Fibroblast of villous mesenchyme (primary cell): ENCODE results near the gene PLXND1. TPM values are rescaled to one million over a fixed set of nuclear protein-coding genes. Genes with fewer than 3 reads are reported as not detected.
A peak's percentile ranks its signal among the peaks of the same experiment; 100 is the strongest.

Experiments used
- DNase-seq: peaks from one replicate; pipeline ENCODE4 v3.0.0-alpha.2; 2010; ENCODE audit warnings: low read depth
- H3K4me3 ChIP-seq: 2 replicates; pipeline ENCODE4 v1.5.1; 2011; ENCODE audit warnings: low read depth, mild to moderate bottlenecking, low read length
- total RNA-seq: library from RNA; depleted of rRNA; stranded (reverse); fragments of >200 nt; gene quantifications from 2 replicates; pipeline ENCODE4 v1.2.3, GENCODE V29; 2012
- TF ChIP-seq, protein P1 (sequence below): IDR thresholded peaks from 2 replicates; pipeline ENCODE4 v1.5.1; 2012; ENCODE audit warnings: low read depth, mild to moderate bottlenecking, low read length; ENCODE audit not compliant: insufficient read depth

PLXND1 gene
- total RNA-seq, 1 donor: 97.2 TPM

DNA sequence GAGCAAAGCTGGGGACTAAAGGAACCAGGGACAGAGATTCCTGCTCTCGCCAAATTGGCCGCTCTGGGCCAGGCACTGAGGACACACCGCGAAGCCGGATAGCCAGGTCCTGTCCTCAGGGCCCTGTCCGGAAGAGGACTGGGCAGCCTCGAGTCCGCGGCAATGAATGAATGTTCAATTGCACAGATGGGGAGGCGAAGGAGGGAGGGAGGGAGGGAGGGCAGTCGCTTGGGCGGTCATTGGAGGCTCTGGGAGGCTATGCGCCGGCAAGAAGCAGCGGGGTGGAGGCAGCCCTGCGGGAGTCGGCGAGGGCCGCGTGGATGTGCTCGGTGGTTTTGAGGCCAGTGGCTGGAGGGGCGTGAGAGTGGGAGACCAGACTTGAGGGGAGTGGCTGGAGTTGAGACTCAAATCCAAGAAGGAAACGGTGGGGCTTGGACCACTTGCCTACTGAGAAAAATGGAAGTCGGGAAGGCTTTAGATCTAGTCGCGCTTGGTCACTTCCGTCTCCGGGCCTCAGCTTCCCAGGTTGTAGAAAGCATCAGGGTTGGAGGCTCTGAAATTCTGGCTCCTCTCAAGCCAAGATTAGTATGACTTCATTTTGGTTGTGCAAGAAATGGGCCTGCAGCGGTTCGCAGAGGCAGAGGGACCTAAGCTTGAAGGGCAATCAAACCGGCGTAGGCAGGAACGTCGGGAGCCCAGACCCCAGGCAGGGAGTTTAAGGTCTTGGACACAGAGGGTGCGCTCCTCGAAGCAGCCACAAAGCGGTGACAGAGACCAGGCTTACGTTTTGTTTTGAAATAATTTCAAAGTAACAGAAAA, 21.1 kb upstream of the PLXND1 start:
- peak; percentile 88 for DNase-seq
- TF ChIP-seq, protein P1, sequence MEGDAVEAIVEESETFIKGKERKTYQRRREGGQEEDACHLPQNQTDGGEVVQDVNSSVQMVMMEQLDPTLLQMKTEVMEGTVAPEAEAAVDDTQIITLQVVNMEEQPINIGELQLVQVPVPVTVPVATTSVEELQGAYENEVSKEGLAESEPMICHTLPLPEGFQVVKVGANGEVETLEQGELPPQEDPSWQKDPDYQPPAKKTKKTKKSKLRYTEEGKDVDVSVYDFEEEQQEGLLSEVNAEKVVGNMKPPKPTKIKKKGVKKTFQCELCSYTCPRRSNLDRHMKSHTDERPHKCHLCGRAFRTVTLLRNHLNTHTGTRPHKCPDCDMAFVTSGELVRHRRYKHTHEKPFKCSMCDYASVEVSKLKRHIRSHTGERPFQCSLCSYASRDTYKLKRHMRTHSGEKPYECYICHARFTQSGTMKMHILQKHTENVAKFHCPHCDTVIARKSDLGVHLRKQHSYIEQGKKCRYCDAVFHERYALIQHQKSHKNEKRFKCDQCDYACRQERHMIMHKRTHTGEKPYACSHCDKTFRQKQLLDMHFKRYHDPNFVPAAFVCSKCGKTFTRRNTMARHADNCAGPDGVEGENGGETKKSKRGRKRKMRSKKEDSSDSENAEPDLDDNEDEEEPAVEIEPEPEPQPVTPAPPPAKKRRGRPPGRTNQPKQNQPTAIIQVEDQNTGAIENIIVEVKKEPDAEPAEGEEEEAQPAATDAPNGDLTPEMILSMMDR: peak; percentile 75
- peak overlapping the region; percentile 51 for H3K4me3 ChIP-seq

DNA sequence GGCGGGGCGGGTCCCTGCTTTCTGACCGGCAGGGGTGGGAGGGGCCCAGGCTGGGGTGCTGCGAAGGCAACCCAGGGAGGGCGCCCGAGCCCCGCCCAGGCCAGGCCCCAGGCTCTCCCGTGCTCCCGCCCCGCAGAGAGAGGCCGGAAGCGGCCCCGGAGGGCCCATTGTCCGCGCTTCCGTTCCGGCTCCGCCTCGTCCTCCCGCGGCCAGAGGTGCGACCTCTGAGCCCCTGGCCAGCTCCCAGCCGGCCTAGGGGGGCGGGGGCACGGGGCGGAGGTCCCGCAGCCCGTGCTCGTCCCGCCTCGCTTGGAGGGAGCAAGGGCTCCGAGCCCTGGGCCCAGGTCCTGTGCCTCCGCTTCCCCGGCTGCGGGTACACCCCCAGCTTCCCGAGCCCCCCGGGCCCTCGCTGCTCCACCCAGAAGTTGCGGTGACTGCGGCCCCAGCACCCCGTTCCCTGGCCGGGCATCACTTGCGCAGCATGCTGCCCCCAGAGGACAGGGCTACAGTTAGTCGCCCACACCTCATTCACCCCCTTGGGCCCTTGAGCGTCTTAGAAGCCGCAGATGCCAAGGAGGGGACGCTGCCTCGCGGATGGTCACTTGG, 20.4 kb upstream of the PLXND1 start:
- TF ChIP-seq, protein P1: peak; percentile 14
- peak overlapping the region; percentile 51 for H3K4me3 ChIP-seq
- DNase-seq: peak; percentile 81

DNA sequence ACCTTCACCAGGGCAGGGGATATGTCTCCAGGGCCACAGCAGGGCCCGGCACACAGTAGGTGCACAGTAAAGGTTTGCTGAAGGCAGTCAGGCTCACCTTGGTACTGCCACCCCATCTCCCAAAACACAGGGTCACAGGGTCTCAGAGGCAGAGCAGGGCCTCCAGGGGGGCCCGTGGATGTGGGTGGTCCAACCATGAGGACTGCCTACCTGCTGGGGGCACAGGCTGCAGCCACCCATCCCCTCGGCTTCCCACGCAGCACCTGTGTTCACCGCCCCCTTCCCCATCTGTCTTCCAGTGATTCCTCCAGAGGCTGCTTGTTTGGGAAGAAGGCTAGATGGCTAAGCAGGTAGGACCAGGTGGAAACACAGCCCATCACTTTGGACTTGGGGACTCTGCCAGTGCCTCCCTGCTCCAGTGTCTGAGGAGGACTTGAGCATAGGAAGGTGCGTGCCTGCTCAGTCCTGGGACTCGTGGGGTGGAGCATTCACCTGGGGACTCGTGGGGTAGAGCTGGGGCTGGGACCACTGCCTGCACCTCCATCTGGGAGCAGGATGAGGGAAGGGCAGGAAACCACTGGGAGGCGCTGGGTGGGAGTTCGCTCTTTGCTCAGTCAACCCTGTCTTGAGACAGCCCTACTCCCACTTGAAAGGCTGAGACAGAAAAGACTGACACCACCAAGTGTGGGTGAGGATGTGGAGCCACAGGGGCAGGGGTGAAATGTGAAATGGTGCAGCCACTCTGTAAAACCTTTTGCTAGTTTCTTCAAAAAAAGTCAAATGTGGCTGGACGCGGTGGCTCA, 18.8 kb upstream of the PLXND1 start:
- no peak overlapping the region for H3K4me3 ChIP-seq
- TF ChIP-seq, protein P1: no peak
- no peak for DNase-seq

DNA sequence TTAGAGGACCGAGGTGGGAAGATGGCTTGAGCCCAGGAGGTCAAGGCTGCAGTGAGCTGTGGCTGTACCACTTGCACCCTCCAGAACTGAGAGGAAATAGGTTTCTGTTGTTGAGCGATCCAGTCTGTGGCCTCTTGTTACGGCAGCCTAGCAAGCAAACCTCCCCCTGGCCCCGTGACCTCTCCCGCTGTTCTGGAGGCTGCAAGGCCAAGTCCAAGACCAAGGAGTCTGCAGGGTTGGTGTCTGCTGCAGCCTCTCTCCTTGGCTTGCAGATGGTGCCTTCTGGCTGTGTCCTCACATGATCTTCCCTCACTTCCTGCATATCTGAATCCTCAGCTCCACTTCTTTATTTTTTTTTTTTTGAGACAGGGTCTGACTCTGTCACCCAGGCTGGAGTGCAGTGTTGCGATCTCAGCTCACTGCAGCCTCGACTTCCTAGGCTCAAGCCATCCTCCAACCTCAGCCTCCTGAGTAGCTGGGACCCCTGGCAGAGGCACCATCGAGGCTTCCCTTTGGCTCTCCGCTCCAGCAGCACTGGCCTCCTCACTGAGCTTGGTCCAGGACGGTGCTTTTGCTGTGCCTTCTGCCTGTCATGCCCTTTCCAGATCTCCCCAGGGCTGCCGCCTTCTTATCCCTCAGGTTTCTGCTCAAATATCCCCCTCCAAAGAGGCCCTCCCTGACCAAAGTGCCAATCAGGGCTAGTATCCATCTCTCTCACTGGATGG, 18.0 kb upstream of the PLXND1 start:
- no peak overlapping the region for H3K4me3 ChIP-seq
- peak; percentile 51 for DNase-seq

DNA sequence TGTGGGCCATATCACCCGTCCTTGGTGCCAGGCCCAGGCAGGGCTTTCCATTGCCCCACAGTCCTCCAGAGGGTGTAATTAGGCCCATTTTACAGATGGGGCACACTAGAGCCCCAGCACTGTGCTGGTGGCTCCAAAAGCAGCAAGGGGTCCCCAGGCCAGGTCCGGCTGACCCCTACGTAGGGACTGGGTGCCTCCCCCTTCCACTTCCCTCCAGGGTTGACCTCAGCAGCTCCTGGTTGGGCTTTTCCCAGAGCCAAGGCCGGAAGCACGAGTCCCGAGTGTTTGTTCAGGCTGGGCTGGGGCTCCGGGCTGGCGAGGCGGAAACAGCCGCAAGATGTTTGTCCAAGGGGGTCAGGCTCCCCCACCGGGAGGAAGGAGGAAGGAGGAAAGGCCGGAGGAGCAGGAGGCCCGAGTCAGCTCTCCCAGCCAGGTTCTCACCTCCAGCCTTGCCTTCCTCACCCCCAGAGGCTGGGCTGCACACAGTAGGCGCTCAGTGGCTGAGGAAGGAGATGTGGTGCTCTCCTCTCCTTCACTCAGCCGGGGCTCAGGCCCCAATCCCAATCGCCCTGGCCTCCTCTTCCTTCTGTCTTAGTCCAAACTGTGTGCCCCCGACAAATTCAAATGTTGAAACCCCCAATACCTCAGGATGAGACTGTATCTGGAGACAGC, 17.1 kb upstream of the PLXND1 start:
- DNase-seq: peak; percentile 30
- no peak overlapping the region for H3K4me3 ChIP-seq
- TF ChIP-seq, protein P1: no peak

More for the DNA sequence above, 18.0 kb upstream of the PLXND1 start:
- TF ChIP-seq, protein P1: no peak

DNA sequence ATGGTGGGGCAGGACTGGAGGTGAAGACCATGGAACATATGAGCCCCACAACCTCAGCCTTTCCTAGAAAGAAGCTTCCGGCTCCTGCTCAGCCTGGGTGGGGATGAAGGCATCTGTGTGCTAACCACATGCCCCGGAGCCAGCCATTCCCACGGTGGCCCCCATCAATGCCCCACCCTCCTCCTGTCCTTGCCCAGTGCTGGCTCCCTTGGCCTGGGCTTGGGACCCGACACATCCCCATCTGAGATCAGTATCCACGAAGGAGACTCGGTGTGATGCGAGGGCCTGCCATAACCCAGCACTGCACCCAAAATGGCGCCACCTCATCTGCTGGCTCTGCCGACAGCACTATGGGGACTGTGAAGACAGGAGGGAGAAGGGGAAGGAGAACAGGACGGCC, 16.5 kb upstream of the PLXND1 start:
- H3K4me3 ChIP-seq: no peak overlapping the region
- no peak for DNase-seq
- TF ChIP-seq, protein P1: no peak
